ENCODE measurements around the gene ZNF600.
"Not testable (repeated sequence)": the region's sequence is repeated elsewhere in the genome, so short reads cannot be mapped to it uniquely, and the experiment has no call there.

Gene ZNF600

GRCh38 chr19:52741951-52742485 is 44.6 kb downstream of the ZNF600 start:
- no peak for ATAC-seq

GRCh38 chr19:52741371-52741770 is 45.2 kb downstream of the ZNF600 start:
- not testable (repeated sequence) for ATAC-seq

- no peak for ATAC-seq
Observed at GRCh38 chr19:52739576-52739975, 47.0 kb downstream of the ZNF600 start.

GRCh38 chr19:52735734-52736133 is 50.9 kb downstream of the ZNF600 start:
- no peak for ATAC-seq

- ATAC-seq = peak; percentile 98 to 99
Observed at GRCh38 chr19:52734893-52735661, 51.5 kb downstream of the ZNF600 start, which contains the start of gene ZNF611. TSS of gene ZNF611 (minus strand) at chr19:52735044. CDS start at chr19:52715894, 19,150 bp downstream.

GRCh38 chr19:52734331-52734892 is 52.2 kb downstream of the ZNF600 start:
- ATAC-seq = peak; percentile 11 to 27

- not testable (repeated sequence) for ATAC-seq
Observed at GRCh38 chr19:52726051-52726450, 60.5 kb downstream of the ZNF600 start.

GRCh38 chr19:52725528-52725961 is 61.0 kb downstream of the ZNF600 start:
- ATAC-seq = no peak

- no peak for ATAC-seq
Observed at GRCh38 chr19:52724701-52725514, 61.7 kb downstream of the ZNF600 start.

GRCh38 chr19:52723907-52724598 is 62.5 kb downstream of the ZNF600 start:
- not testable (repeated sequence) for ATAC-seq

- ATAC-seq = no peak
Observed at GRCh38 chr19:52722062-52723003, 64.3 kb downstream of the ZNF600 start.

- not testable (repeated sequence) for ATAC-seq
Observed at GRCh38 chr19:52720541-52720940, 66.0 kb downstream of the ZNF600 start.

GRCh38 chr19:52716522-52716921 is 70.1 kb downstream of the ZNF600 start:
- no peak for ATAC-seq

GRCh38 chr19:52715902-52716301 is 70.7 kb downstream of the ZNF600 start:
- ATAC-seq = peak; percentile 61 to 74

- not testable (repeated sequence) for ATAC-seq
Observed at GRCh38 chr19:52715330-52715729, 71.3 kb downstream of the ZNF600 start.

Measured in activated CD4-positive, CD25-positive, alpha-beta regulatory T cell treated with anti-CD3 and anti-CD28 coated beads, Interleukin-2, amount 50 U/mL, for 24 hours (primary cell).